NCI-H146 treated with DMSO at 0.1 percent for 48 hours (cell line): ENCODE measurements around the gene BTBD10.
"Not testable (repeated sequence)": the region's sequence is repeated elsewhere in the genome, so short reads cannot be mapped to it uniquely, and the experiment has no call there.

Experiments
- DNase-seq: peaks from one replicate; lab custom pipeline; 2025; ENCODE audit not compliant: unreplicated experiment; lab: John Stamatoyannopoulos, UW

Gene BTBD10

GRCh38 chr11:13445588-13445987 lies 17.4 kb downstream of the BTBD10 start:
- DNase-seq: no peak

GRCh38 chr11:13440100-13440855 lies 22.7 kb downstream of the BTBD10 start:
- DNase-seq: no peak

DNA sequence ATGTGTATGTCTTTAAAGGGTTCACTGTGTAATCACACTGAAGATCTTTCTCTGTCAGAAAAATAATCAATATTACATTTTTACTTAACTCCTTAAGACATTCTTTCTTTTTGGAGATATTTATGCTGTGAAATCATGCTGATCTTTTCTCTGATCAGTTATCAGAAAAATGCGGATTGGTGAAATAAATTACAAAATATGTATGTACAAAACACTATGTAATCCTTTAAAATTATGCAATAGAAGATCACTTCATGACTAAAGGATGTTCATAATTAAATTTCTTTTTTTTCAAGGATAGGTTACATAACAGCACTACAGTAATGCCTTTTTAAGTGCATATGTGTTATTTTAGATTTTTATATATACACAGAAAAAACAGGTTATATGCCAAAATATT lies 24.7 kb downstream of the BTBD10 start:
- DNase-seq: no peak

DNA sequence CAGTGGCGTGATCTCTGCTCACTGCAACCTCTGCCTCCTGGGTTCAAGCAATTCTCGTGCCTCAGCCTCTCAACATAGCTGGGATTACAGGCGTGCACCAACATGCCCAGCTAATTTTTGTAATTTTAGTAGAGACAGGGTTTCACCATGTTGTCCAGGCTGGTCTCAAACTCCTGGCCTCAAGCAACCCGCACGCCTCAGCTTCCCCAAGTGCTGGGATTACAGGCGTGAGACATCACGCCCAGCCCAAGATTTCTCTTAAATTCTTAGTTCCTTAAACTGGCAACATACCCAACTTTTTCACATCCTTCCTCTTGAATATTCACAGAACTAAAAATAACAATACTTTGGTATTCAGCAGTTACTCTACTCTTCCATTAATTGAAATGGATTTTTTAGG lies 26.2 kb downstream of the BTBD10 start:
- not testable (repeated sequence) for DNase-seq

- no peak for DNase-seq
Measured at GRCh38 chr11:13434247-13435205, 28.5 kb downstream of the BTBD10 start.

DNA sequence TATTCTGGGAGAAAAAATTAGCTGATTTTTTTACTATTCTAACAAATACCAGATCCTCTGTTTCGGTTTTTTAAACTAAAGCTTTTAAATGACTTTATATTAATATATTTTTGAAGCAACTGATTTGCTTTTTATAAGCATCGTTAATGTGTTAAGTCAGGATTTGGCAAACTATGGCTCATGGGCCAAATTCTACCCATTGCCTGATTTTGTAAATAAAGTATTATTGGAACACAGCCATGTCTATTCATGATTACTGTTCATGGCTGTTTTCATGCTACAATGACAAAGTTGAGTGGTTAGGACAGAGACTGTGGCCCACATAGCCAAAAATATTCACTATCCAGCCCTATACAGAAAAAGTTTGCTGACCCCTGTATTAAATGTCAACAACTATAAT lies 29.6 kb downstream of the BTBD10 start:
- DNase-seq: no peak

- no peak for DNase-seq
Measured at GRCh38 chr11:13429836-13430235, 33.2 kb downstream of the BTBD10 start.

DNA sequence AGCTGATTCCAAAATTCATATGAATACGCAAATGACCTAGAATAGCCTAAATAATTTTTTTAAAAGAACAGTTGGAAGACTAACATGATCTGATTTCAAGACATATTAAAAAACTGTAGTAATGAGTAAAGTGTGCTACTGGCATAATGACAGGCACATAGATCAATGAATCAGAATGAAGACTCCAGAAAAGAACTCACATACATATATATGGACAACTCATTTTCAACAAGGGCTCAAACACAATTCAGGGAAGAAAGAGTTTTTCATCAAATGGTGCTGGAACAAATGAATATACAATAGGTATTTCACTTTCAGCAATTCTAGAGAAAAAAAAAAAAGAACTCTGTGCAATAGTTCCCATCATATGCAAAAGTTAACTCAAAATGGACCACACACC lies 33.7 kb downstream of the BTBD10 start:
- no peak for DNase-seq

DNA sequence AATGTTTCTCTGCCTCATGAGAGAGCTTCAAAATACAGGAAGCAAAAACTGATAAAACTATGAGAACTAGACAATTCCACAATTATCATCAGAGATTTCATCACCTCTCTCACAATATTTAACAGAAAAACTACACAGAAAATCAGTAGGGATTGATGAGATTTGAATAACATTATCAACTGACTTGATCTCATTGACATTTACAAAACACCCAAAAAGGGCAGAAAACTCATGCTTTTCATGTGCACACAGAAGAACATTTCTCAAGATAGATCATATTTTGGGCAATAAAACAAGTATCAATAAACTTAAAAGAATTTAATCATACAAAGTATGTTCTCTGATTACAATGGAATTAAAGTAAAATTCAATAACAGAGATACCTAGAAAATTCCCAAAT lies 35.6 kb downstream of the BTBD10 start:
- DNase-seq: no peak

DNA sequence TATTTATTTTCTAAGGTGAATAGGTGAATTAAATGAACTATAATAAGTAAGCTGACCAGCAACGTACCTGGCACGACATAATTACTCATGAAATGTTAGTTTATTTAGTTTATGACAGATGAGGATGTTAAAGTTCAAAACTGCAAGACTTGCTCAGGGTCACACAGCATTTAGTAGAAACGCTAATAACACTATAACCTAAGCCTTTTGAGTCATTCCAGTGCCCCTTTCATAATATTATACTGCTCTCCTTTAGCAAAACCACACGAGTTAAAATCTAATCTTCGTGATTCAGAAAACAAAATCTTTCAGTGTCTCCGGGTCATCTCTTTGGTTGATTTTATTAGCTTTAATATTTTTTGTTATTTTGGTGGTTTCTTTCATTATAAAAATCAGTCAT lies 39.6 kb downstream of the BTBD10 start:
- no peak for DNase-seq

DNA sequence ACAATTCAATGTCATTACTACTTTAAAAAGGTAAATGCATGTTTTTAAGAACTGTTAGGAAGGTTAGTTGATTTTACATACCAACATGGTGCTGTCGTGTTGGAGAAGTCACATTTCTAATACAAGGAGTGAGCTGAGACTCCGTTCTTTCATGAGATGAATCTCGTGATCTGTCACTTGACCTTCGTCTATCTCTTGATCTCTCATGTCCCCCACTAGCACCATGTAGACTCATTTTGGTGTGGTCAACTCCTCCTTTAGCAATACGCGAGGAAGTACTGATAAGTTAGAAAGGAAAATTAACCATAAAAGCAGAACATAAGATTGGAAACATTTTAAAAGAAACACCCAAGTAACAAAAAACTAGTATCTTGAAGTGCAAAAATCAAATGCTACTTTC lies 41.5 kb downstream of the BTBD10 start:
- DNase-seq: no peak

DNA sequence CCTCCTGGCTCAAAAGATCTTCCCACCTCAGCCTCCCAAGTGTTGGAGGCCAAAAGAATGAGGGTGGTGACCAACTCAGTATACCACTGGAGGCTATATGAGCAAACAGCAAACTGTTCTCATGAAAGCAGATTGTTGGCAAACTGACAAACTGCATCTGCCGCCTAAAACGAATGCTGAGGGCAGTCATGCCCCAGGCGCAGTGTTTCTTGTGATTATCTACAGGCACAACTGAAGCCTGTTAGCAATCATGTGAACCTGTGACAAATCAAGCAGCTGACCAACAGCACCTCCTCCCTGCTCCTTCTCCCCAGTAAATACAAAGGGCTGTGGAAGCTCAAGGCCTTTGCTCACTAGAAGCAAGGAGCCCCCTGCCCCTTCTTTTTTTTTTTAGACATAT lies 47.8 kb downstream of the BTBD10 start:
- no peak for DNase-seq

- DNase-seq: no peak
Measured at GRCh38 chr11:13405220-13405619, 57.8 kb downstream of the BTBD10 start.

GRCh38 chr11:13398335-13398734 lies 64.7 kb downstream of the BTBD10 start:
- not testable (repeated sequence) for DNase-seq

DNA sequence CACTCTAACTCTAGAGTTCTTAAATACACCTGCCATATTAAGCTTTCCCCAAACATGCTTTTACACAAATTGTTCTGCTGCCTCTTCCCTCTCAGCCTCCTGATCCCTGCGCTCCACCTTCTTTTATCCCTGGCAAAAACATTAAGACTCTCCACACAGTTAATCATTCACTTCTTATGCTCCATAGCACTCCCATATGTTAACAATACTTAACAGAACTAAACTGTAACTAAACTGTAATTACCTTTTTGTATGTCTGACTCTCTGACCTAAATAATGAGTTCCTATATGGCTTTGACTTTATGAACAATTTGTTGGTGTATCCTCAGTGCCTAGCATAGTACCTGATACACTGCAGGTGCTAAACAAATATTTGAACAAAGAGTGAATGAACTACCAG lies 71.8 kb downstream of the BTBD10 start:
- no peak for DNase-seq

- DNase-seq: no peak
Measured at GRCh38 chr11:13388741-13389140, 74.3 kb downstream of the BTBD10 start.

GRCh38 chr11:13386567-13386966 lies 76.5 kb downstream of the BTBD10 start:
- no peak for DNase-seq

- DNase-seq: no peak
Measured at GRCh38 chr11:13384908-13385640, 77.9 kb downstream of the BTBD10 start.

- no peak for DNase-seq
Measured at GRCh38 chr11:13382751-13383150, 80.3 kb downstream of the BTBD10 start.

DNA sequence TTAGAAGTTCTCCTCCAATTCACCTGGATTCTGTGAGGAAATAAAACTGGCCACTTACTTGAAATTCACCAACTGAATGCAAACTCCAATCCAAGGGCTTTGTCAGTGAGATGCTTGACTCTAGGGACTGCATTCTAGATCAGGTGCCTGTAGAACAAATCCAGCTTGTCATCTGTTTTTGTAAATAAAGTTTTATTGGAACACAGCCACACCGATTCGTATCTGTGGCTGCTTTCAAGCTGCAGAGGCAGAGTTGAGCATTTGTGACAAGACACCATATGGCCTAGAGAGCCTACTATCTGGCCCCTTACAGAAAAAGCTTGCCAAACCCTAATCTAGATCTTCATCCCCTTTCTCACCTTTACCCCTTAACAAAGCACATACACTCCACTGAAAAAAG lies 82.3 kb downstream of the BTBD10 start:
- DNase-seq: no peak

DNA sequence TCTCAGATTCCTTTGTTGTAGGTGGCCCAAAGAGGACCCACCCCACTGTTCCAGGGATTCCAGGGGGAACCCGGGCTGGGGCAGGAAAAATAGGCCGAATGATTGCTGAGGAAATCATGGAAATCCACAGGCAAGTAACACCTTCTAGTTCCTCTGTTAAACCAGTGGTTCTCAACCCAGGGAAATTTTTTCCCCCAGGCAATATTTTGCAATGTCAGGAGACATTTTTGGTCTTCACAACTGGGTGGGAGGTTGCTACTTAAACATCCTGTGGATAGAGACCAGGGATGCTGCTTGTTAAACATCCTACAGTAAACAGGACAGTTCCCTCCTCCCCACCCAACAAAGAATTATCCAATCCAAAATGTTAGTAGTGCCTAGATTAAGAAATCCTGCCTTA lies 84.7 kb downstream of the BTBD10 start:
- DNase-seq: no peak

- DNase-seq: no peak
Measured at GRCh38 chr11:13376838-13377237, 86.2 kb downstream of the BTBD10 start.
